RPMI8226 (cell line): ENCODE data around the gene VTI1A.
A peak's percentile ranks its signal among the peaks of the same experiment; 100 is the strongest.
"Not testable (repeated sequence)": the region's sequence is repeated elsewhere in the genome, so short reads cannot be mapped to it uniquely, and the experiment has no call there.

Source experiments
- DNase-seq: peaks from one replicate; pipeline ENCODE4 v3.0.0-alpha.2; 2015

Gene VTI1A

DNA sequence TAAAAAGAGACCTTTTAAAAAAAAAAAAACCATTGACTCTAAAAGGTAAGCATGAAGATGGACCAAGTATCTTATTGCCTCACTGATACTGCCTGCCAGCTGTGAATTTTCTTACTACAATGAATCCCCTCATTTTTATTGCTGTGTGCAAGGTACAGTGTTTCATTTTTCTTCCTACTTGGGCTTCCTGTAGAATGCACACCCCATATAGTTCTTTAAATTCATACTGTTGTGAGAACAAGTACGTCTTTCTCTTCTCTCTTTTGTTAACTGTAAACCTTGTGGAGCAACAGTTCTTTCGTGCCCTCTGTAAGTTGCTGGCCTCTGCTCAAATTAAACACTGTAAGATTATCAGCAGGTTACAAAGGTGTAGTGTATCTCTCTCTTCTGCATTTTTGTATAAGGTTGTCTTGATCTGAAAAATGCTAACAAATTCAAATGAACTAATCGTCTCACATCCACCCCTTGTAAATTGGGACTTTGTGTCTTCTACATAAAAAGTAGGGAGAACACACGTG is 105.6 kb downstream of the VTI1A start:
- no peak for DNase-seq

GRCh38 chr10:112553315-112553714 is 106.3 kb downstream of the VTI1A start:
- DNase-seq: no peak

GRCh38 chr10:112554263-112554662 is 107.2 kb downstream of the VTI1A start:
- DNase-seq: no peak

DNA sequence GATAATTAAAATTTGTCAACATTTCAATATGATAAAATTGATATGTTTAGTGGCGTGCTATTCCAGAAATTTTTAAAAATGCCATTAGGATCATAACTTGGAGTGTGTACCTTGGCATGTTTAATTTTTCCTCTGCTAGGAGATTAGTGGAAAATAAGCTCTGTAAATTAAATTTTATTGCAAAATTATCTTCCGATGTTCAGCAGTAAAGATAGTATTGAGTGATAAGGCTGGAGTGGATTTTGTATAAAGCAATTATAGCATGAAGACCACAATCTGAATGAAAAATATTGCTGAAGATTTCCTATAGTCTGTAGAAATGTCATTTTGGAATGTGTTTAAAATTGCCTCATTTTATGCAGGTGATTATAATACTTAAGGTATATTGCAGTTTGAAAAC is 110.2 kb downstream of the VTI1A start:
- DNase-seq: no peak

- DNase-seq: no peak
Measured at GRCh38 chr10:112558476-112559142, 111.6 kb downstream of the VTI1A start.

DNA sequence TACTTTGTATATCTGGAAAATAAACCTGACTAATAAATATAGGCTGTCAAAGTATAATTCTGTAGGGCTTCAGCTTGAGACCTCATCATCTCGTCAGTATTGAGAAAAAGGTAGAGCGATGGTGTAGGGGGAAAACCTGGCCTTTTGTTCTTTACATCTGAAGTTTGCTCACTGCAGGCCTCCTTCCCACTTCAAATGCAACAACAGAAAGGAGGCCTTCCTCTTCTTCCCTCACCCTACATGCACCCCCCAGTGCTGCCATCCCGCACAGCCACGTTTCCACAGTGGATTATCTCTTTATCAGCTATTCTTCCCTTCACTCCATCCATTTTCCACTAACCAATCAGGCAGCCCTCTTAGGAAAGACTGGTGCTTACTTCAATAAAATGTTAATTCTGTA is 112.3 kb downstream of the VTI1A start:
- no peak for DNase-seq

DNA sequence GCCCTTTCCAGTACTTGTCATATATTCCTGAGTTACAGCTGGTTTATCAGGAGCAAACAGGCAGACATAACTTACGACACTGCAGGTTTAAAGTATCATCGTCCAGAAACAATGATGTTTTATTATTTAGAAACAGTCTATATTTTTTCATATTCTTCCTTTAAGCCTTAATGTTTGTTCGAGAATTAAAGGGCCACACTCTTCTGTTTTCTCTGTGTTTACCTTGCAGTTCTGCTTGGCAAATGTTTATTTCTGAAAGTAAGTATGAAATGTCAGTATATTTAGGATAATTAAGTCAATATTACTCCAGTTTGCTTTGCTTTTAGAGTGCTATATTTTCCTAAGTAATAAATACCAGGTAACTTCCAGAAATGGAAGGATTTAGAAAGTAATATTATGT is 115.1 kb downstream of the VTI1A start:
- DNase-seq: no peak

- DNase-seq: no peak
Measured at GRCh38 chr10:112562809-112563663, 116.0 kb downstream of the VTI1A start.

DNA sequence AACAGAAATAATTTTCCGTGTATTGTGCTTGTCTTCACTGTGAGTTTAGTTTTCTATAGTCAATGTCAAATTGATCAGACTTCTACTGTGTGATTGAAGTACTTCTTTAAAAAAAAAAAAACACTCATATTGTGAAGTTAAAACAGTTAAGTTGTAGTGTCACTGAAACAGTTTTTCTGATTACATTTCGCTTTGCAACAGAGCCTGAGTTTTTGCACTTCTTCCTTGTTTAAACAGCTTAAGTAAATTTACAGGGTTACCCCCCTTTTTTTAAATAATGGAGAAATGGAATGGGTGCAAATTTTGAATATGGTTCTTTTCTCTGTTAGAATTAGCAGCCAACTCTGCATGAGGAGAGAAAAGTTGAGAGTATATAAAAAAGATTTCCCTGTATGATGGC is 117.3 kb downstream of the VTI1A start:
- DNase-seq: no peak

DNA sequence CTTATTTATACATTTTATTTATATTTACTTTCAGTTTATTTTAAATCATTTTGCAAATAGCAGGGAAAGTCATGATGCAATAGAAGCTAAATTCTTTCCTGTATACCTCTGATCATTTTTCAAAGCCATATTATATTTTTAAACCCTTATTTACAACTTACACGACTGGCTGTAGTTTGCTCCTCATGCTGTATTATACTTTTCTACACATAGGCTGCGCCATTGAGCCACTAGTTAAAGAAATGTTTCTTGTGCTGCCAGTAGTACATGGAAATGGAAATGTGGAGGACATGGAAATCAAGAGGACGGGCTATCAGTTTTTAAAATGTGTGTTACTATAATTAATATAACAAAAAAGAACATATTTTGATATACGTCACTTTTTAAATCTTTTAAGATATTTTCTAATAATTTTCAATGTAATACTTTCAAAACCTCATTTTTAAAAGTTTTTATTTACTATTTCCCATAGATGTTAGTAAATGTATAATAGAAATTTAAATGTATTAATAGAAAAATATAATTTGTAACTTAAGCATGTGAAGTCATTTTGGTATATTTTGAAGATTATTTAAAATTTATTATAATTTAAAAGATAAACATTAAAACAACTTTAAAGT is 118.5 kb downstream of the VTI1A start:
- DNase-seq: peak; percentile 17

GRCh38 chr10:112570585-112570984 is 123.6 kb downstream of the VTI1A start:
- no peak for DNase-seq

GRCh38 chr10:112579578-112579977 is 132.6 kb downstream of the VTI1A start:
- no peak for DNase-seq

DNA sequence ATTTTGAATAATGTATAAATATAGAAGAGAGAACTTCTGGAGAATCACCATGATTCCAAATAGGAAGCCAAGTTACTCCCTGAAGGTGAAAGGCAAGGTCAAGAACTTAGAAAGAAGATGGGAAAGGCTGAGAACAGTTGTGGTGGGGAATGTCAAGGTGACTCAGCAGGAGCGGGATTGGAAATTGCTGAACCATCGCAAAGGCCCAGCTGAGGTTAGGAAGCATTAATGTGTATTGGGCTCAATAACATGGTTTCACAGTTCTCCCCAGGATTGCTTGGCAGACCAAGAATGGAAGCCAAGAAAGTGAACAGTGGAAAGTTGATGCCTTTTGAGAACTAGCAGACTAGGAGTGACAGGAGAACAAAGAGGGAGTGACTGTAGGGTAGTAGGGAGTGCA is 133.3 kb downstream of the VTI1A start:
- no peak for DNase-seq

DNA sequence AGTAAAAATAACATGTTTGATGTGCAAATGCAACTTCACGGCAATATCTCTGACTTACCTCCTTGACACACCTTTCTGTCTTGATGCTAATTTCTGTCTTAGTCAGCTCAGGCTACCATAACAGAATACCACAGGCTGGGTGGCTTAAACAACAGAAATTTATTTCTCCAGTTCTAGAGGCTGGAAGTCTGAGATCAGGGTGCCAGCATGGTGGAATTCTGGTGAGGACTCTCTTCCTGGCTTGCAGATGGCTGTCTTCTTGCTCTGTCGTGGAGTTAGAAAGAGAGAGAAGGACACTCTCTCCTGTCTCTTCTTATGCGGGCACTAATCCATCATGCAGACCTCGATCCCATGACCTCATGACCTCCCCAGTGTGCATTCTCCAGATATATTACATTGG is 134.9 kb downstream of the VTI1A start:
- DNase-seq: no peak

DNA sequence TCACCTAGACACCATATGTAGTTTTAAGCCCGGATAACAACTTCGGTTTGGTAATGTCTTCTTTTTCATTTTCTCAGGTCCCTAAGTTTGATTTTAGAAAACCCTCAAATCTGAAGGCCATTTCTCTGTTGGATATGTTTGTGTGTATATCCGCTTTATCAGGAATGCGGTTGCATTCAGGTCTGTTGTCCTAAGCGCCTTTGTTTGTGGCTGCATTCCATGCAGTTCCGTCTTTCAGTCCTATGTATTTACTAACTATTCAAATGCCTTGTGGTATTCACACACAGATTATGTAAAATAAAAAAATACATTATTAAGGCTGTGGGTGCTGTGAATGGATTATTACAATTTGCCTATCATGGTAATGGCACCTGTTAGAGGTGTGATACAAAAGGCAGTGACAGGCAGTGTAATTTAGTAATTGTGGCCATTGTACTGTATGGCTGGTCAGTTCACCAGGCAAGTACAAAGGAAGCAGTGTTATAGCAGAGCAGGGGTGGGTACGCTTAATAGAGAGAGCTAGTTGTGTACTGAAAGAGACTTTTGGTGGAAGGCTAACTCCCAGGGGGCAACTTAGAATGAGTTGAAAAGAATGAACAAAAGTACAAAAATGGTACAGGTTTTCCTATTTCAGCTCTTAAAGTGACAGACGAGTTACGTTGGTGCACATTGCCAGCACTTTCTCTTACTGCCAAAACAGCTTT is 136.4 kb downstream of the VTI1A start:
- DNase-seq: no peak

GRCh38 chr10:112584276-112584675 is 137.3 kb downstream of the VTI1A start:
- DNase-seq: no peak

- no peak for DNase-seq
Measured at GRCh38 chr10:112585126-112585525, 138.1 kb downstream of the VTI1A start.

DNA sequence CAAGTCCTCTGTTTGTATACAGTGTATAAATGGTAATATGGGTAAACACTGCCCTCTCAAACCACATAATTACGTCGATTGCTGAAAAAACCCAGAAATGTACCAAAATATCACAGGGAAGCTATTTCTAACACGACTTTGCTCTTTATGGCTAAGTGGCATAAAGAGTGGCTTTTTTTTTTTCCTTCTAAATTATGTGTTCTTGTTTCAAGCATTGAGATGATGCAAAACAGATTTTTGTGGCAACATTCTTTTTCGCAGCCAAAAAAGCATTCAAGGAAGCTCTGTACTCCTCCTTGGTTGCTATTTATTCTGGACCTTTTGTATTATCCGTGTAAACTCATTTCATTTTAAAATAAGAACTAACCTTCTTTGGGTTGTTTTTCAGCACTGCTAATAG is 138.9 kb downstream of the VTI1A start:
- DNase-seq: no peak

- no peak for DNase-seq
Measured at GRCh38 chr10:112587729-112588128, 140.7 kb downstream of the VTI1A start.

DNA sequence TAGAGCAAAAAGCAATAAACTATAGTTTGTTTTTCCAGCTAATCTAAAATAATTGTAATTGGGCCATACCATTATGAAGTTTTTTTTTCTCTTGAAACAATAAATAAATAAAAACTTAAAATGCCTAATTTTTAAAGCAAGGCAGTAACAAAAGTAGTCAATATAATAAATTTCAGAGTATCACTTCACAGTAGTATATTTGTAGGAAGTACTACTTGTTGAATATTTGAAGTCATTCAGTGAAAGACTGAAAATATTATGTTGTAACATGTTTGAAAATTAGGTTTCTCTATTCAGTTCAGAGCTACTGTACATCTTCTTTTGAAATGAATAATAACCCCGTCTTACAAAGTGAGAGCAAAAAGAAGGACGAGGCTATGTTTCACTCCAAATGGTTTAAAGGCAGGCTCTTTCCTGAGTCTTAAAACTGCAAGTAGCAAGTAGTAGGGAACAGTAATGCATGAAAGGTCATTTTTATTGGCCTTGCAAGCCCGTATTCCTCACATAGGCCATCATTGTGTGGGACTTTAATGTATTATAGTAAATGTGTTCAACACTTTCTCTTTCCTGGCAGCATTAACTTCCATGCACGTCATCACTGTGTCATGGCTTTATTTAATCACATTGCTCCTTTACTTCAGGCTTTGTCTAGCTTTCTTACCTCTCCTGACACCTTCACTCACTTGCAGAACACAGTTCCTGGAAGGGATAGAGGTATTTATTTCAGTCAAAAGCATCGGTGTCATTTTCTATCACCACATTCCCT is 141.4 kb downstream of the VTI1A start:
- DNase-seq: no peak

DNA sequence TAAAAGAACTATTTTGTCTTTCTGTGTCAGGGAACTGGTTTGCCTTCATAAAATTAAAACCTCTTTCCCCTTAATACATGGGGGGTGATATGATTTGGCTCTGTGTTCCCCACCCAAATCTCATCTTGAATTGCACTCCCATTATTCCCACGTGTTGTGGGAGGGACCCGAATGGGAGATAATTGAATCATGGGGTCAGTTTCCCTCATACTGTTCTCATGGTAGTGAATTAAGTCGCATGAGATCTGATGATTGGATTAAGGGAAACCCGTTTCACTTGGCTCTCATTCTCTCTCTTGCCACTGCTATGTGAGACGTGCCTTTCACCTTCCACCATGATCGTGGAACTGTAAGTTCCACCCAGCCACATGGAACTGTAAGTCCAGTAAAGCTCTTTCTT is 142.1 kb downstream of the VTI1A start:
- DNase-seq: no peak

GRCh38 chr10:112590786-112591185 is 143.8 kb downstream of the VTI1A start:
- DNase-seq: not testable (repeated sequence)
